IMR-90 (cell line): ENCODE results near the gene DAPL1. TPM values are rescaled to one million over a fixed set of nuclear protein-coding genes. Genes with fewer than 3 reads are reported as not detected.

Source experiments
- ATAC-seq: fragments of 200-7000 bp; cut with Tn5 transposase; 2 replicates; pipeline ENCODE4 v1.9.1; 2020; ENCODE audit warnings: low read depth, mild to moderate bottlenecking, moderate library complexity
- BruUV-seq: library from RNA; stranded (reverse); fragments of 400-500 nt; replicated peaks from 2 replicates; lab custom pipeline; 2021; lab: Mats Ljungman, UMichigan
- CTCF ChIA-PET: fragments of 300-600 bp; formaldehyde crosslinking; extraction: SDS; loops from one replicate; lab custom pipeline; 2021; ENCODE audit warnings: antibody characterized with exemption; lab: Yijun Ruan, JAX
- POLR2A ChIA-PET: fragments of 300-600 bp; sonication (Branson Sonifier 250); formaldehyde crosslinking; loops from one replicate; lab custom pipeline; 2022; ENCODE audit warnings: antibody characterized with exemption; ENCODE audit not compliant: unreplicated experiment; lab: Charles Lee
- DNase-seq: peaks from one replicate; pipeline ENCODE4 v3.0.0; 2013
- H2AFZ ChIP-seq: replicated peaks from 2 replicates; pipeline ENCODE3; 2013; ENCODE audit warnings: low read length, mild to moderate bottlenecking; ENCODE audit not compliant: poor library complexity
- H2AK5ac ChIP-seq: 2 replicates; pipeline ENCODE4 v1.6.1; 2013; ENCODE audit warnings: low read depth, low read length, inconsistent platforms
- H2AK9ac ChIP-seq: replicated peaks from 2 replicates; pipeline ENCODE3; 2013; ENCODE audit warnings: mild to moderate bottlenecking, low read depth, low read length, moderate library complexity; ENCODE audit not compliant: poor library complexity
- H2BK120ac ChIP-seq: 2 replicates; pipeline ENCODE4 v1.6.1; 2013; ENCODE audit warnings: low read depth, low read length, inconsistent platforms
- H2BK15ac ChIP-seq: 3 replicates; pipeline ENCODE4 v1.6.1; 2013; ENCODE audit warnings: low read depth, low read length, inconsistent platforms
- H2BK20ac ChIP-seq: 2 replicates; pipeline ENCODE4 v1.6.1; 2013; ENCODE audit warnings: low read depth, mild to moderate bottlenecking, inconsistent platforms, low read length, moderate library complexity
- H2BK5ac ChIP-seq: 2 replicates; pipeline ENCODE4 v1.6.1; 2013; ENCODE audit warnings: mild to moderate bottlenecking, low read depth, low read length, inconsistent platforms; ENCODE audit not compliant: poor library complexity, severe bottlenecking
- H3K14ac ChIP-seq: replicated peaks from 2 replicates; pipeline ENCODE4 v1.6.1; 2013; ENCODE audit warnings: low read depth, low read length, inconsistent platforms
- H3K18ac ChIP-seq: 2 replicates; pipeline ENCODE4 v1.6.1; 2013; ENCODE audit warnings: low read depth, low read length, control low read depth
- H3K23ac ChIP-seq: 2 replicates; pipeline ENCODE4 v1.6.1; 2013; ENCODE audit warnings: low read depth, low read length, inconsistent platforms
- H3K27ac ChIP-seq: 2 replicates; pipeline ENCODE4 v1.5.1; 2013; ENCODE audit warnings: mild to moderate bottlenecking, control low read depth, low read length; ENCODE audit not compliant: insufficient read depth
- H3K27me3 ChIP-seq: 2 replicates; pipeline ENCODE4 v1.6.1; 2013; ENCODE audit warnings: low read length; ENCODE audit not compliant: control insufficient read depth, insufficient read depth
- H3K36me3 ChIP-seq: 2 replicates; pipeline ENCODE4 v1.6.1; 2013; ENCODE audit warnings: low read length, mixed read lengths; ENCODE audit not compliant: control insufficient read depth, insufficient read depth
- H3K4ac ChIP-seq: 2 replicates; pipeline ENCODE4 v1.6.1; 2013; ENCODE audit warnings: low read depth, low read length, inconsistent platforms
- H3K4me1 ChIP-seq: 2 replicates; pipeline ENCODE4 v1.6.1; 2013; ENCODE audit warnings: low read length, mixed read lengths; ENCODE audit not compliant: control insufficient read depth, insufficient read depth
- H3K4me2 ChIP-seq: 2 replicates; pipeline ENCODE4 v1.6.1; 2013; ENCODE audit warnings: low read depth, mild to moderate bottlenecking, control low read depth, low read length, moderate library complexity
- H3K4me3 ChIP-seq: 2 replicates; pipeline ENCODE4 v1.5.1; 2013; ENCODE audit warnings: low read depth, mild to moderate bottlenecking, control low read depth, low read length, moderate library complexity; ENCODE audit not compliant: insufficient read depth
- H3K56ac ChIP-seq: 2 replicates; pipeline ENCODE4 v1.6.1; 2013; ENCODE audit warnings: low read length, inconsistent platforms; ENCODE audit not compliant: insufficient read depth; ENCODE audit errors: extremely low read depth
- H3K79me1 ChIP-seq, 2 experiments: 2 replicates each; pipeline ENCODE4 v1.6.1; 2013; ENCODE audit warnings: low read length in 2 of 2, inconsistent platforms in 1 of 2, low read depth in 1 of 2
- H3K9ac ChIP-seq: 2 replicates; pipeline ENCODE4 v1.6.1; 2013; ENCODE audit warnings: low read depth, low read length, control low read depth
- H3K9me1 ChIP-seq: 2 replicates; pipeline ENCODE4 v1.6.1; 2013; ENCODE audit warnings: low read length, inconsistent platforms; ENCODE audit not compliant: insufficient read depth
- H3K9me3 ChIP-seq: 2 replicates; pipeline ENCODE4 v1.6.1; 2013; ENCODE audit warnings: low read length; ENCODE audit not compliant: control insufficient read depth, insufficient read depth
- H4K20me1 ChIP-seq: 2 replicates; pipeline ENCODE4 v1.6.1; 2013; ENCODE audit warnings: low read length, inconsistent platforms; ENCODE audit not compliant: insufficient read depth
- H4K5ac ChIP-seq: 2 replicates; pipeline ENCODE4 v1.6.1; 2013; ENCODE audit warnings: mild to moderate bottlenecking, low read depth, low read length, control low read depth
- H4K8ac ChIP-seq, 2 experiments: 2 replicates each; pipeline ENCODE4 v1.6.1; 2013; ENCODE audit warnings: low read depth in 2 of 2, low read length in 2 of 2, control low read depth in 1 of 2, inconsistent platforms in 1 of 2
- H4K91ac ChIP-seq: 2 replicates; pipeline ENCODE4 v1.6.1; 2013; ENCODE audit warnings: low read depth, low read length, inconsistent platforms; ENCODE audit not compliant: insufficient read depth
- BHLHE40 ChIP-seq: fragments of 150-350 bp; IDR thresholded peaks from 2 replicates; pipeline ENCODE4 v1.6.1; 2016; ENCODE audit warnings: mild to moderate bottlenecking, low read depth, low read length
- CEBPB ChIP-seq: IDR thresholded peaks from 2 replicates; pipeline ENCODE4 v1.6.1; 2012; ENCODE audit warnings: low read depth, low read length, improper control_type of control experiment
- CHD1 ChIP-seq: IDR thresholded peaks from 2 replicates; pipeline ENCODE4 v1.6.1; 2012; ENCODE audit warnings: low read depth, low read length, improper control_type of control experiment
- FOS ChIP-seq: fragments of 150-350 bp; IDR thresholded peaks from 2 replicates; pipeline ENCODE4 v1.6.1; 2016; ENCODE audit warnings: low read depth, low read length
- MAFK ChIP-seq: IDR thresholded peaks from 2 replicates; pipeline ENCODE4 v1.6.1; 2012; ENCODE audit warnings: low read depth, low read length, improper control_type of control experiment
- MAZ ChIP-seq: IDR thresholded peaks from 2 replicates; pipeline ENCODE4 v1.6.1; 2012; ENCODE audit warnings: low read depth, mild to moderate bottlenecking, low read length, improper control_type of control experiment, moderate library complexity, borderline replicate concordance
- MXI1 ChIP-seq: IDR thresholded peaks from 2 replicates; pipeline ENCODE4 v1.6.1; 2012; ENCODE audit warnings: low read depth, mild to moderate bottlenecking, low read length, moderate library complexity, borderline replicate concordance
- POLR2A ChIP-seq: IDR thresholded peaks from 2 replicates; pipeline ENCODE4 v1.6.1; 2012; ENCODE audit warnings: mild to moderate bottlenecking, low read depth, low read length
- WGBS, 2 experiments: methylation state at CpG; one replicate each; pipeline versions ENCODE4 v1.1.5 to v1.1.7; 2013; ENCODE audit warnings: missing lambda C conversion rate in 2 of 2; ENCODE audit not compliant: insufficient read length in 1 of 2; ENCODE audit errors: extremely low coverage in 2 of 2; 5-methylcytosine and 5-hydroxymethylcytosine counted together
- dilution Hi-C: fragments of 300-500 bp; cut with HindIII; formaldehyde crosslinking; loops from one replicate; pipeline ENCODE4 v1.14.3; 2018; ENCODE audit warnings: low sequenced_read_pairs; ENCODE audit not compliant: unreplicated experiment
- in situ Hi-C: fragments of 300-500 bp; cut with MboI; formaldehyde crosslinking; loops from 3 replicates; pipeline ENCODE4 v1.14.3; 2019; ENCODE audit warnings: low sequenced_read_pairs, inconsistent platforms, mixed read lengths
- intact Hi-C: fragments of 100-400 bp; cut with micrococcal nuclease; formaldehyde crosslinking; loops from 2 replicates; pipeline ENCODE4 v1.10.0; 2022
- polyA plus RNA-seq, 3 experiments: library from polyadenylated mRNA; depleted of rRNA; stranded (reverse); fragments of >200 nt; gene quantifications; 2 replicates each; pipeline ENCODE4 v1.2.3, GENCODE V29; 2012; ENCODE audit warnings: low replicate concordance in 1 of 3
- total RNA-seq: library from RNA; depleted of rRNA; stranded (reverse); fragments of >200 nt; gene quantifications from 2 replicates; pipeline ENCODE4 v1.2.3, GENCODE V29; 2012
- TF ChIP-seq, protein P1 (sequence below): fragments of 150-350 bp; IDR thresholded peaks from 2 replicates; pipeline ENCODE4 v1.6.1; 2016; ENCODE audit warnings: low read depth, mild to moderate bottlenecking, low read length, moderate library complexity, borderline replicate concordance
- TF ChIP-seq, protein P2 (sequence below): fragments of 150-350 bp; IDR thresholded peaks from 2 replicates; pipeline ENCODE4 v1.6.1; 2017; ENCODE audit warnings: mild to moderate bottlenecking, antibody characterized with exemption, low read length, low read depth
- TF ChIP-seq, protein P3 (sequence below): conservative IDR thresholded peaks from 2 replicates; pipeline ENCODE4 v1.5.1; 2012; ENCODE audit warnings: mild to moderate bottlenecking, low read depth, low read length, improper control_type of control experiment

The DAPL1 gene
- total and polyA plus RNA-seq, 2 of the 4 experiments (the other 2 are of a cell fraction) = not detected

DNA sequence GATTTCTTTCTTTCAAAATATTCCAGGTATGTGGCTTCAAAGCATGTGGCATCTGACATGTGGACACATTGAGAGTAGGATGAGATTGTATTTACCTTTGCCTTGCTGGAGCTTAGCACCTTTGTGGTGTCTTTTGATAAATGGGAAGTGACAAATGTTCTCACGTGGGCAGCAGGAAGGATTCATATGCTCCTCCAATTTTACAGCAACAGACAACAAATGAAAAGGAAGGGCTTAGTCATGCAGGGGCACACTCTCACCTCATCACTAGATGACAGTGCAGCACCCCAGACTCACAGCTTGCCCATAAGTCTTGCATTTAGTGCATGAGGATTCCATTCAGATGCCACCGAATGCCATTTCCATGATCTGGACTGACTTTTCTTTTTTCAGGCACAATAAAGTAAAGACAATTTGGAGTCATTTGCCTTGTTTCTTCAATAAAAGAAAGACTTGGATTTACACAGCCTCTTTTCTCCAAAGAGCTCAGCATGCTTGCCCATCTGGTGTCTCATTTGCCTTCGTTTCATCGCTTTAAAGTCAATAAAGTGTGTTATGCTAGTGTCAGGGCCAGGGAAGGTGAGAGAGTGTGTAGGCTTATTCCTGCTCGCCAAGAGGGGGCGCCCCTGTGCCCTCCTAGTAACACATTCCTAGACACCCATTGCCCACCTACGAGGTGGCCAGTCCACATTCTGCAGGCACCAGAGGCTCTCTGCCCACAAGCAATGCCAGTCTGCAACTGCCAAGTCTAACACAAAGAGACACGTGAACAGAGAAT is 39.6 kb upstream of the DAPL1 start:
- Histone ChIP-seq H2BK20ac (no peak overlapping the region), H2BK120ac (no peak overlapping the region), H3K23ac (no peak overlapping the region), H3K9me1 (no peaks in the 10 kb centered on the region), H3K9ac (no peak overlapping the region), H3K14ac (no peak overlapping the region), H3K9me3 (no peaks in the 10 kb centered on the region), H2BK15ac (no peak overlapping the region), H3K18ac (no peak overlapping the region), H3K27ac (no peak overlapping the region), H3K36me3 (no peaks in the 10 kb centered on the region), H2AK5ac (no peak overlapping the region), H4K8ac (no peak overlapping the region), H3K4me1 (no peaks in the 10 kb centered on the region), H2BK5ac (no peak overlapping the region), H3K56ac (no peak overlapping the region), H3K4me2 (no peak overlapping the region), H4K91ac (no peak overlapping the region), H2AFZ (no peak overlapping the region), H4K5ac (no peak overlapping the region), H4K20me1 (no peaks in the 10 kb centered on the region), H2AK9ac (no peak overlapping the region), H3K4ac (no peak overlapping the region), H3K27me3 (peaks cover 12% of the 10 kb centered on the region), H3K79me1 (no peaks in the 10 kb centered on the region), H3K4me3 (no peak overlapping the region)
- BruUV-seq = no TSS peak
- ChIA-PET POLR2A (no interaction called here), CTCF (interaction anchor here (0.9 to 1.2 kb wide), 5 partner anchors 12 to 731 kb away, joined by 3 read pairs; no protein-coding TSS in a partner anchor)
- intact Hi-C loops (loop anchor here (2.0 to 10.0 kb wide), 2 partner anchors 297 to 1261 kb away; no protein-coding TSS in a partner anchor), in situ Hi-C loops (loop anchor here (25.0 kb wide), 1 partner anchor 993 kb away; no protein-coding TSS in a partner anchor), dilution Hi-C loops (no loop called here)
- WGBS, 2 experiments = no CpG with 5 or more reads among the region's 8 CpGs
- DNase-seq = no peak
- TF ChIP-seq FOS (no peak), MAFK (no peak), MAZ (no peak), MXI1 (no peak), CEBPB (no peak), BHLHE40 (no peak), CHD1 (no peak), POLR2A (no peak)
- TF ChIP-seq, protein P1, sequence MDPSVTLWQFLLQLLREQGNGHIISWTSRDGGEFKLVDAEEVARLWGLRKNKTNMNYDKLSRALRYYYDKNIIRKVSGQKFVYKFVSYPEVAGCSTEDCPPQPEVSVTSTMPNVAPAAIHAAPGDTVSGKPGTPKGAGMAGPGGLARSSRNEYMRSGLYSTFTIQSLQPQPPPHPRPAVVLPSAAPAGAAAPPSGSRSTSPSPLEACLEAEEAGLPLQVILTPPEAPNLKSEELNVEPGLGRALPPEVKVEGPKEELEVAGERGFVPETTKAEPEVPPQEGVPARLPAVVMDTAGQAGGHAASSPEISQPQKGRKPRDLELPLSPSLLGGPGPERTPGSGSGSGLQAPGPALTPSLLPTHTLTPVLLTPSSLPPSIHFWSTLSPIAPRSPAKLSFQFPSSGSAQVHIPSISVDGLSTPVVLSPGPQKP = no peak
- TF ChIP-seq, protein P2, sequence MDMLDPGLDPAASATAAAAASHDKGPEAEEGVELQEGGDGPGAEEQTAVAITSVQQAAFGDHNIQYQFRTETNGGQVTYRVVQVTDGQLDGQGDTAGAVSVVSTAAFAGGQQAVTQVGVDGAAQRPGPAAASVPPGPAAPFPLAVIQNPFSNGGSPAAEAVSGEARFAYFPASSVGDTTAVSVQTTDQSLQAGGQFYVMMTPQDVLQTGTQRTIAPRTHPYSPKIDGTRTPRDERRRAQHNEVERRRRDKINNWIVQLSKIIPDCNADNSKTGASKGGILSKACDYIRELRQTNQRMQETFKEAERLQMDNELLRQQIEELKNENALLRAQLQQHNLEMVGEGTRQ = no peak
- TF ChIP-seq, protein P3, sequence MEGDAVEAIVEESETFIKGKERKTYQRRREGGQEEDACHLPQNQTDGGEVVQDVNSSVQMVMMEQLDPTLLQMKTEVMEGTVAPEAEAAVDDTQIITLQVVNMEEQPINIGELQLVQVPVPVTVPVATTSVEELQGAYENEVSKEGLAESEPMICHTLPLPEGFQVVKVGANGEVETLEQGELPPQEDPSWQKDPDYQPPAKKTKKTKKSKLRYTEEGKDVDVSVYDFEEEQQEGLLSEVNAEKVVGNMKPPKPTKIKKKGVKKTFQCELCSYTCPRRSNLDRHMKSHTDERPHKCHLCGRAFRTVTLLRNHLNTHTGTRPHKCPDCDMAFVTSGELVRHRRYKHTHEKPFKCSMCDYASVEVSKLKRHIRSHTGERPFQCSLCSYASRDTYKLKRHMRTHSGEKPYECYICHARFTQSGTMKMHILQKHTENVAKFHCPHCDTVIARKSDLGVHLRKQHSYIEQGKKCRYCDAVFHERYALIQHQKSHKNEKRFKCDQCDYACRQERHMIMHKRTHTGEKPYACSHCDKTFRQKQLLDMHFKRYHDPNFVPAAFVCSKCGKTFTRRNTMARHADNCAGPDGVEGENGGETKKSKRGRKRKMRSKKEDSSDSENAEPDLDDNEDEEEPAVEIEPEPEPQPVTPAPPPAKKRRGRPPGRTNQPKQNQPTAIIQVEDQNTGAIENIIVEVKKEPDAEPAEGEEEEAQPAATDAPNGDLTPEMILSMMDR = no peak
- ATAC-seq = no peak
